Karpas-422 (cell line): ENCODE measurements around the gene FAM83G. TPM values are rescaled to one million over a fixed set of nuclear protein-coding genes. Genes with fewer than 3 reads are reported as not detected.

ENCODE experiments used
- DNase-seq: peaks from one replicate; pipeline ENCODE4 v3.0.0-alpha.2; 2015
- H2AFZ ChIP-seq: fragments of 200-600 bp; sonication (generic); 2 replicates; pipeline ENCODE4 v1.6.1; 2014; ENCODE audit warnings: antibody characterized with exemption, low read length, mixed read lengths
- H3K27ac ChIP-seq: fragments of 200-600 bp; sonication (generic); 2 replicates; pipeline ENCODE4 v1.5.1; 2014; ENCODE audit warnings: mild to moderate bottlenecking, low read length, moderate library complexity
- H3K27me3 ChIP-seq: fragments of 200-600 bp; sonication (generic); 2 replicates; pipeline ENCODE4 v1.6.1; 2014; ENCODE audit warnings: low read length, mixed read lengths
- H3K36me3 ChIP-seq: fragments of 200-600 bp; sonication (generic); 2 replicates; pipeline ENCODE4 v1.6.1; 2014; ENCODE audit warnings: low read length, mixed read lengths; ENCODE audit not compliant: insufficient read depth
- H3K4me1 ChIP-seq: fragments of 200-600 bp; sonication (generic); 2 replicates; pipeline ENCODE4 v1.6.1; 2014; ENCODE audit warnings: mild to moderate bottlenecking, low read length, mixed read lengths
- H3K4me2 ChIP-seq: fragments of 200-600 bp; sonication (generic); 2 replicates; pipeline ENCODE4 v1.6.1; 2014; ENCODE audit warnings: low read length, low read depth, mild to moderate bottlenecking; ENCODE audit not compliant: poor library complexity, severe bottlenecking
- H3K4me3 ChIP-seq: fragments of 200-600 bp; sonication (generic); 2 replicates; pipeline ENCODE4 v1.5.1; 2014; ENCODE audit warnings: mild to moderate bottlenecking, antibody characterized with exemption, low read length, mixed read lengths
- H3K79me2 ChIP-seq: fragments of 200-600 bp; sonication (generic); 2 replicates; pipeline ENCODE4 v1.6.1; 2014; ENCODE audit warnings: mild to moderate bottlenecking, low read length, mixed read lengths
- H3K9ac ChIP-seq: fragments of 200-600 bp; sonication (generic); 2 replicates; pipeline ENCODE4 v1.6.0; 2014; ENCODE audit warnings: low read length
- H3K9me2 ChIP-seq: fragments of 200-600 bp; sonication (generic), shearing (Covaris generic); replicated peaks from 2 replicates; pipeline ENCODE4 v1.6.0; 2014; ENCODE audit warnings: mild to moderate bottlenecking, low read length, moderate library complexity; ENCODE audit not compliant: insufficient read depth
- H3K9me3 ChIP-seq: fragments of 300-700, 200-600 bp; sonication (generic); 2 replicates; pipeline ENCODE4 v1.6.1; 2014; ENCODE audit warnings: low read length, mixed read lengths
- H4K20me1 ChIP-seq: fragments of 200-600 bp; sonication (generic); 2 replicates; pipeline ENCODE4 v1.6.1; 2014; ENCODE audit warnings: mild to moderate bottlenecking, antibody characterized with exemption, low read length, low read depth; ENCODE audit not compliant: insufficient read depth
- total RNA-seq: library from RNA; depleted of rRNA; stranded (reverse); fragments of >200 nt; shearing (Covaris generic); gene quantifications from 2 replicates; pipeline ENCODE4 v1.2.3, GENCODE V29; 2014; ENCODE audit warnings: low replicate concordance

The FAM83G gene
- total RNA-seq, 1 experiment from 2014 or later, result 9.2 TPM

- Histone ChIP-seq H4K20me1 (no peaks in the 10 kb centered on the region), H3K9me3 (no peaks in the 10 kb centered on the region), H3K27ac (no peak overlapping the region), H3K36me3 (no peaks in the 10 kb centered on the region), H3K4me1 (no peaks in the 10 kb centered on the region), H3K4me2 (no peak overlapping the region), H3K4me3 (no peak overlapping the region), H3K9ac (no peak overlapping the region), H3K79me2 (no peaks in the 10 kb centered on the region), H2AFZ (no peak overlapping the region), H3K9me2 (no peaks in the 10 kb centered on the region), H3K27me3 (no peaks in the 10 kb centered on the region)
- DNase-seq, result no peak
Observed at GRCh38 chr17:18977021-18977420, 27.5 kb downstream of the FAM83G start.

- H3K4me3 ChIP-seq, result no peak overlapping the region
- no peak overlapping the region for H3K4me2 ChIP-seq
- H3K9ac ChIP-seq, result no peak overlapping the region
- no peaks in the 10 kb centered on the region for H3K9me3 ChIP-seq
- no peaks in the 10 kb centered on the region for H3K9me2 ChIP-seq
- no peaks in the 10 kb centered on the region for H3K36me3 ChIP-seq
- H2AFZ ChIP-seq, result no peak overlapping the region
- no peak overlapping the region for H3K27ac ChIP-seq
- no peaks in the 10 kb centered on the region for H3K79me2 ChIP-seq
- DNase-seq, result no peak
- H4K20me1 ChIP-seq, result no peaks in the 10 kb centered on the region
- no peaks in the 10 kb centered on the region for H3K27me3 ChIP-seq
- H3K4me1 ChIP-seq, result no peaks in the 10 kb centered on the region
Observed at GRCh38 chr17:18976201-18976600, 28.4 kb downstream of the FAM83G start.

- H3K9me3 ChIP-seq, result no peaks in the 10 kb centered on the region
- H3K4me2 ChIP-seq, result no peak overlapping the region
- H4K20me1 ChIP-seq, result no peaks in the 10 kb centered on the region
- H2AFZ ChIP-seq, result no peak overlapping the region
- H3K4me1 ChIP-seq, result no peaks in the 10 kb centered on the region
- no peak overlapping the region for H3K9ac ChIP-seq
- no peaks in the 10 kb centered on the region for H3K9me2 ChIP-seq
- H3K27ac ChIP-seq, result no peak overlapping the region
- H3K4me3 ChIP-seq, result no peak overlapping the region
- H3K27me3 ChIP-seq, result no peaks in the 10 kb centered on the region
- no peak for DNase-seq
- no peaks in the 10 kb centered on the region for H3K79me2 ChIP-seq
- H3K36me3 ChIP-seq, result no peaks in the 10 kb centered on the region
Observed at GRCh38 chr17:18975597-18975996, 29.0 kb downstream of the FAM83G start.

- Histone ChIP-seq H3K36me3 (no peaks in the 10 kb centered on the region), H4K20me1 (no peaks in the 10 kb centered on the region), H2AFZ (no peak overlapping the region), H3K4me3 (no peak overlapping the region), H3K9me3 (no peaks in the 10 kb centered on the region), H3K79me2 (no peaks in the 10 kb centered on the region), H3K27ac (no peak overlapping the region), H3K9me2 (no peaks in the 10 kb centered on the region), H3K27me3 (no peaks in the 10 kb centered on the region), H3K9ac (no peak overlapping the region), H3K4me2 (no peak overlapping the region), H3K4me1 (no peaks in the 10 kb centered on the region)
- no peak for DNase-seq
Observed at GRCh38 chr17:18974407-18975149, 30.0 kb downstream of the FAM83G start.

GRCh38 chr17:18971801-18972200 lies 32.8 kb downstream of the FAM83G start:
- Histone ChIP-seq H3K4me3 (no peak overlapping the region), H3K27me3 (no peaks in the 10 kb centered on the region), H2AFZ (no peak overlapping the region), H3K4me1 (no peaks in the 10 kb centered on the region), H3K27ac (no peak overlapping the region), H3K9me3 (no peaks in the 10 kb centered on the region), H3K9me2 (no peaks in the 10 kb centered on the region), H3K79me2 (no peaks in the 10 kb centered on the region), H3K4me2 (no peak overlapping the region), H3K9ac (no peak overlapping the region), H3K36me3 (no peaks in the 10 kb centered on the region), H4K20me1 (no peaks in the 10 kb centered on the region)
- DNase-seq, result no peak

GRCh38 chr17:18970582-18971480 lies 33.7 kb downstream of the FAM83G start:
- Histone ChIP-seq H3K4me1 (no peaks in the 10 kb centered on the region), H2AFZ (no peak overlapping the region), H4K20me1 (no peaks in the 10 kb centered on the region), H3K9me3 (no peaks in the 10 kb centered on the region), H3K4me2 (no peak overlapping the region), H3K36me3 (no peaks in the 10 kb centered on the region), H3K27me3 (no peaks in the 10 kb centered on the region), H3K79me2 (no peaks in the 10 kb centered on the region), H3K27ac (no peak overlapping the region), H3K9me2 (no peaks in the 10 kb centered on the region), H3K4me3 (no peak overlapping the region), H3K9ac (no peak overlapping the region)
- no peak for DNase-seq

- DNase-seq, result no peak
- Histone ChIP-seq H3K27ac (no peak overlapping the region), H3K36me3 (no peaks in the 10 kb centered on the region), H3K27me3 (no peaks in the 10 kb centered on the region), H3K9ac (no peak overlapping the region), H3K79me2 (no peaks in the 10 kb centered on the region), H3K4me3 (no peak overlapping the region), H3K4me1 (no peaks in the 10 kb centered on the region), H3K9me3 (no peaks in the 10 kb centered on the region), H4K20me1 (no peaks in the 10 kb centered on the region), H3K9me2 (no peaks in the 10 kb centered on the region), H3K4me2 (no peak overlapping the region), H2AFZ (no peak overlapping the region)
Observed at GRCh38 chr17:18968945-18969887, 35.3 kb downstream of the FAM83G start.
